HCEC 1CT (cell line): ENCODE data around the gene GABRG3.

Experiments used
- DNase-seq: peaks from one replicate; pipeline ENCODE4 v3.0.0-alpha.2; 2017

The GABRG3 gene

GRCh38 chr15:27254801-27255200, 283.8 kb downstream of the GABRG3 start:
- no peak for DNase-seq

GRCh38 chr15:27256446-27256845, 285.5 kb downstream of the GABRG3 start:
- DNase-seq, result no peak

- DNase-seq, result no peak
Observed at GRCh38 chr15:27258287-27258686, 287.3 kb downstream of the GABRG3 start.

GRCh38 chr15:27260523-27260922, 289.5 kb downstream of the GABRG3 start:
- no peak for DNase-seq

GRCh38 chr15:27268923-27269322, 297.9 kb downstream of the GABRG3 start:
- DNase-seq, result no peak

- DNase-seq, result no peak
Observed at GRCh38 chr15:27271258-27271657, 300.3 kb downstream of the GABRG3 start.

GRCh38 chr15:27272427-27272826, 301.4 kb downstream of the GABRG3 start:
- no peak for DNase-seq

GRCh38 chr15:27273506-27273905, 302.5 kb downstream of the GABRG3 start:
- DNase-seq, result no peak

GRCh38 chr15:27278761-27279160, 307.8 kb downstream of the GABRG3 start:
- no peak for DNase-seq

GRCh38 chr15:27292641-27293040, 321.7 kb downstream of the GABRG3 start:
- DNase-seq, result no peak

- no peak for DNase-seq
Observed at GRCh38 chr15:27293607-27294006, 322.6 kb downstream of the GABRG3 start.

- no peak for DNase-seq
Observed at GRCh38 chr15:27317736-27318135, 346.8 kb downstream of the GABRG3 start.

- no peak for DNase-seq
Observed at GRCh38 chr15:27323801-27324200, 352.8 kb downstream of the GABRG3 start.

- no peak for DNase-seq
Observed at GRCh38 chr15:27324886-27325615, 354.1 kb downstream of the GABRG3 start.

GRCh38 chr15:27327467-27328025, 356.6 kb downstream of the GABRG3 start:
- DNase-seq, result no peak

GRCh38 chr15:27328186-27328585, 357.2 kb downstream of the GABRG3 start:
- no peak for DNase-seq

- DNase-seq, result no peak
Observed at GRCh38 chr15:27328608-27329007, 357.6 kb downstream of the GABRG3 start.

- no peak for DNase-seq
Observed at GRCh38 chr15:27330326-27330725, 359.3 kb downstream of the GABRG3 start.

- DNase-seq, result no peak
Observed at GRCh38 chr15:27336676-27337075, 365.7 kb downstream of the GABRG3 start.

- DNase-seq, result no peak
Observed at GRCh38 chr15:27339138-27339537, 368.2 kb downstream of the GABRG3 start.

- no peak for DNase-seq
Observed at GRCh38 chr15:27341780-27342343, 370.9 kb downstream of the GABRG3 start.

- DNase-seq, result no peak
Observed at GRCh38 chr15:27342991-27343390, 372.0 kb downstream of the GABRG3 start.

GRCh38 chr15:27352136-27352535, 381.2 kb downstream of the GABRG3 start:
- no peak for DNase-seq

- DNase-seq, result no peak
Observed at GRCh38 chr15:27353856-27354255, 382.9 kb downstream of the GABRG3 start.
